ENCODE results near the gene FTO.
A peak's percentile ranks its signal among the peaks of the same experiment; 100 is the strongest.

FTO gene

GRCh38 chr16:53711390-53711789 is 7.4 kb downstream of the FTO start:
- no peak for DNase-seq (ENCODE audit: low spot score)

DNA sequence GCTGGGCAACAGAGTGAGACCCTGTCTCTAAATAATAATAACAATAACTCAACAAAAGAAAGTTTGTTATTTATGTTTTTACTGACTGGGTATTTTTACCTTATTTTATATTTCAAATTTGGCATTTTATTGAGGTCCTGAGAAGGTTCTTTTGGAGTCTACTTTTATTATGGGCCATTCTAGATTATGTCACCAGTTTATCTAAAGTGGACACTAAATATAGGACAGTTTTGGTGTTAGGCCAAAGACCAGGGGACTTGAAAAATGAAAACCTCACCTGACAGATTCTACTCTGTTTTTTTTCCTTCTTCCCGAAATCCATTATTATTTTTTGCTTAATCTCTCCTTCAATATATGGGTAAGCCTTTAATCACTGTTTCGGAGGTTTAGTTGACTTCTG is 8.1 kb downstream of the FTO start:
- DNase-seq (ENCODE audit: low spot score), result no peak

- no peak for DNase-seq (ENCODE audit: low spot score)
Observed at GRCh38 chr16:53713403-53714204, 9.6 kb downstream of the FTO start.

- DNase-seq (ENCODE audit: low spot score), result no peak
Observed at GRCh38 chr16:53714205-53715022, 10.5 kb downstream of the FTO start.

DNA sequence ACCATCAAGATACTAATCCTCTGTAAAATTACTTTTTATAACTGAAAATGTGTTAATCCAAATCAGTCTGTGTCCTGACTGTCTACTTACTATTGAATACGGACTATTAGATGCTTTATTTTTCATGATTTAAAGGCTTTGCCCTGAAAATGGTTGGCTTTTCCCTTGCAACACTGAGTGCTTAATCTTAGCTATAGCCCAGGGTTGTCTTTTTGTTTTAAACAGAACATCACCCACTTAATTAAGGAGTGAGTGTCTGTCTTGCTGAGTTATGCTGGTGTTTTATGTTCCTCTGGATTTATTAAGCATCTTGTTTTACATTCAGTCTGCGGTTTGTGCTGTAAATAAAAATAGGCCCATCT is 11.0 kb downstream of the FTO start:
- no peak for DNase-seq (ENCODE audit: low spot score)

- DNase-seq (ENCODE audit: low spot score), result no peak
Observed at GRCh38 chr16:53717577-53717976, 13.6 kb downstream of the FTO start.

- no peak for DNase-seq (ENCODE audit: low spot score)
Observed at GRCh38 chr16:53721017-53721416, 17.1 kb downstream of the FTO start.

- DNase-seq (ENCODE audit: low spot score), result peak; percentile 19
Observed at GRCh38 chr16:53726625-53727024, 22.7 kb downstream of the FTO start.

GRCh38 chr16:53730693-53731092 is 26.7 kb downstream of the FTO start:
- DNase-seq (ENCODE audit: low spot score), result no peak

- DNase-seq (ENCODE audit: low spot score), result peak; percentile 15
Observed at GRCh38 chr16:53732296-53732929, 28.5 kb downstream of the FTO start.

DNA sequence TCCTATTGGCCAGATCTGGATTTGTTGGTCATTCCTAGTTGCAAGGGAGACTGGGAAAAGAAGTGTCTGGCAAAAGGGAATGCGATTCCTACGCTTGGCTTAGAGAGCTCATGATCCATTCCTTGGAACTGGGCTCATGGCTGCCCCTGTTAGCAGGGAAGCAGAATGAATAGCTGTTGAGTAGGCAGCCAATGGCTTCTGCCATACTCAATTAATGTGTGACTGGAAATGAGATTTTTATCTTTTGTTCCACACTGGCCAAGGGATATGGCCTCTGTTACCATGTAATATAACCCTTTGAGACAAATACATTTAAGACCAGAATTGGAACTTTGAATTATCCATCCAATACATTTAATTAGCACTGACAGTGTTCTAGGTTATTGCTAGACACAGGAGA is 31.0 kb downstream of the FTO start:
- no peak for DNase-seq (ENCODE audit: low spot score)

DNA sequence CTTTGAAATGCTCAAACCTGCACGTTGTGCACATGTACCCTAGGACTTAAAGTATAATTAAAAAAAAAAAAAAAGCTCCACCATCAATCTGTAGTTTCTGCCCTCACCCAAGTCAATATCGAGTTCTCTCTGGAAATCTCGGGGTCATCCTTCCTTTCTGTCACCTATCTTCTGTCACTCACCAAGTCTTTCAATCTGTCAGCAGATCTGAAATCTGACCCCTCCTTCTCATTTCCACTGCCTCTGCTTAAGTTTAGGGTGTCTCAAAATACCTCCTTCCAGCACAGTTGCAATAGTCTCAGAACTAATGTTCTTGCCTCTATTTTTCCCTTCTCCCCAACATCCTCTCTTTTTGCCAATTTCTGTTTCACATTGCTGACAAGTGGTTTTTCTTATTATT is 32.3 kb downstream of the FTO start:
- no peak for DNase-seq (ENCODE audit: low spot score)

GRCh38 chr16:53737552-53737951 is 33.6 kb downstream of the FTO start:
- DNase-seq (ENCODE audit: low spot score), result no peak

DNA sequence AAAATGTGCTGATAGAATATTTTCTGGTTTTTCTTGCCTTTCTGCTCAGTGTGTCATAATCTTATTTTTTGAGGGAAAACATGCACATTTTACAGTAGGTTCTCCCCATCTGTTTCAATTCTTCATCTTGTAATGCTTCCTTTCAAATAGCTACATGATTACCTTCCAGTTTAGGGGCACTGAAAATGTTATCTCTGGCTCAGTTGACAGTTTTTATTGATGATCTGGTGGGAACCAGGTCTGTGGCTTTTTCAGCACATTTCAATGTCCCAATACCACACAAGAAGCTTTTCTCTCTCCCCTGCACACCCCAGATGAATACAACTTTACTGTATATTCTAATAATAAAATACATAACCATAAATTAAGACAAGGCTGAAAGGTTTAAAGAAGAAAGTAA is 36.5 kb downstream of the FTO start:
- DNase-seq (ENCODE audit: low spot score), result no peak

- no peak for DNase-seq (ENCODE audit: low spot score)
Observed at GRCh38 chr16:53740933-53741531, 37.1 kb downstream of the FTO start.

DNA sequence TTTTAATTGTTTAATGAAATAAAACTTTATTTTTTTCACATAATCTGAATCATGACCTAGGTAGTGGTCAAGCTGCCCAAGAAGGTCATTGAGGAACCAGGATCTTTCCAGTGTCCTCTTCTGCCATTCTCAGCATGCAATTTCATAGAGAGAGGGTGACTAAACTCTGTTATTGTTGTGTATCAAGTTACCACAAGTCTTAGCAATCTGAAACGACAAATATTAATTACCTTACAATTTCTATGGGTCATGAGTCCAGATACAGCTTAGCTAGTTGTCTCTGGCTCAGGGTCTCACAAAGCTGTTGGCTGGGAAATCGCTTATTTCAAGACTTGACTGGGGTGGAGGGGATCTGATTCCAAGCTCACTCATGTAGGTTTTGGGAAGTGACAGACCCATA is 37.6 kb downstream of the FTO start:
- no peak for DNase-seq (ENCODE audit: low spot score)

DNA sequence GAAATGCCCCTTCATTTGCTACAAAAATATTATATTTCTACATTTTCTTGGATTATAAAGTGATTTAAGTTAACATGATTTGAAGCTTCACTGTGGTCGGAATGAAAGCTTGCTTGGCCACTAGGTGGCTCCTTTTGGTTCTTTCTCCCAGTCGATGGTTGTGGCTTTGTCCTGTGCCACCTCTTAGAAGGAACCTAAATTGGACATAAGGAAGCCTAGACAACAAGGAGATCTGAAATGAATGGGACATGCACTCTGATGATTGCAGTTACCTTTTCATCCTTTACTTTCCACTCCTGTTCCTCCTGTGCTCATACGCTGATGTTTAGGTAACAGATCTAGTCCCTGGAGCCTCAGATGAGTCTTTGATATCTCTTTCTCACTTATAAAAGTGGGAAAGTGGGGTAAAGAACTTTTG is 39.2 kb downstream of the FTO start:
- no peak for DNase-seq (ENCODE audit: low spot score)

- DNase-seq (ENCODE audit: low spot score), result no peak
Observed at GRCh38 chr16:53744449-53744848, 40.5 kb downstream of the FTO start.

GRCh38 chr16:53745086-53745485 is 41.1 kb downstream of the FTO start:
- no peak for DNase-seq (ENCODE audit: low spot score)

- DNase-seq (ENCODE audit: low spot score), result no peak
Observed at GRCh38 chr16:53745753-53746266, 41.9 kb downstream of the FTO start.

DNA sequence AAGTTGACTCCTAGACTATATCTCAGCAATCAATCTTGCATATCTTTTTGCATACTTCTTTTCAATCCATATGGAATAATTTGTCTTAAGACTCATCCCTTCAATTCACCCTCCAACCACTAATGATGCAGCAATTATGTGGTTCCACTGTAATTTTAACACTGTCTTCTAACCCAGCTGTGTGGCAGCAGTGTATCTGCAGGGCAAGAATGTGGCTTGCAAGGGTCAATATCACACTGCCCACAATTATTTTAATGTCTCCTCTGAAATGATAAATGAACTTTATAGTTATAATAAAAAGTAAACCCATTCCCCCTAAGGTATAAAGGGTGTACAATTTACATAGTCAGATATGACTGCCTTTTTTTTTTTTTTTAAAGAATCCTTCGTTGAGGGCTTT is 48.6 kb downstream of the FTO start:
- no peak for DNase-seq (ENCODE audit: low spot score)

DNA sequence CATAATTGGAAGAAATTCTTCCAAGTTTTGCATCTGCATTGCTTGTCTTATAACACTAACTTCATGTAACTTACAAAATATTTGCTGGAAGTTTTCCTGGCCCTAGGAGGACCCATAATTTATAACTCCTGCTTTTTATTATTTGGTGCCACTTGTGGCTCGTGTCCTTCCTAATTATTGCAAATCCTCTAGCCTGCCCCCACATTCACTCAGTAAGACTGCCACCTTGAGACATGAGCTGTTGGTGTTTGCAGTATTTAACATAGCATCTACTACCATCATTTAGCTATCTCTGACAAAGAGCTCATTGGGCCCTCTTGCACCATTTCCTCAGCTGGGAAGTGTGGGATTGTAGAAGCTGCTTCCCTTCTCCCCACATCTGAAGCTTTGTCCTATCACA is 49.5 kb downstream of the FTO start:
- DNase-seq (ENCODE audit: low spot score), result no peak
